NCI-H226 (cell line): ENCODE measurements around the gene TEF.

Experiments used
- DNase-seq: peaks from one replicate; pipeline ENCODE4 v3.0.0-alpha.2; 2015

Gene TEF

DNA sequence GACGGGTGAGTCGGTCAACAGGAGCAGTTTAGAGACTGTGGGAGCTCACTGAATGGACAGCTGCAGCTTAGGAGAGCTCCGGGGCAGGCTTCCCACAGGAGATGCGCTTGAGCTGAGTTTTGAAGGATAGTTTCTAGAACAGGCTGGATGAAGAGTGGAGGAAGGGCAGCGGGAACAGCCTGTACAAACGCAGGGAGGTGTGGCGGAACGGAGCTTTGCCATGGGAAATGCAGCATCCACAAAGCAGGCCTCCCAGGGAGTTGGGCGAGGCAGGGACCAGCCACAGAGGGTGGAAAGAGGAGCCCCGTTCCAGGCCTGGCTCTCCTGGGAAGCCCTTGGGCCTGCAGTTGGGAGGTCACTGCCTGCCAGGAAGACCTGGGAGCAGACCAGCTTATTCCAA, 26.8 kb upstream of the TEF start:
- no peak for DNase-seq

GRCh38 chr22:41355895-41356294, 25.8 kb upstream of the TEF start:
- no peak for DNase-seq

DNA sequence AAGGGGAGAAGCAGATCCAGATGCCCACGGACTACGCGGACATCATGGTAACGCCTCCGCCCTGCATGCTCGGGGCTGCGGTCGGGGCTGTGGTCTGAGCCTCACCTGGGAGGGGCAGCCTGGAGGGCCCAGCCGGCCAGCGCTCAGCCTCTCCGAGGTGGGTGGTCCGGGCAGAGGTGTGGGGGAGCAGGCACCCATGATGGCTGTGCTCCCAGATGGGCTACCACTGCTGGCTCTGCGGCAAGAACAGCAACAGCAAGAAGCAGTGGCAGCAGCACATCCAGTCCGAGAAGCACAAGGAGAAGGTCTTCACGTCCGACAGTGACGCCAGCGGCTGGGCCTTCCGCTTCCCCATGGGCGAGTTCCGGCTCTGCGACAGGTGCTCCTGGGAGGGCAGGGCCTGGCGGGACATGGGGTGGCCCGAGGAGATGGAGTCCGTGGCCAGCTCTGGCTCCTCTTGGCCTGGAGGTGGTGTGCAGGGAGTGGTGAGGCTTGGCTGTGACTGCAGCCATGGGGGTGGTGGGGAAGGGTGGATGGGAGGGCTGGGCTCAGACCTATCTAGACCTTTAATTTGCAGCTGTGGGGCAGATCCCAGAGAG, 25.2 kb upstream of the TEF start:
- no peak for DNase-seq

- no peak for DNase-seq
These were observed 24.6 kb upstream of the TEF start for GRCh38 chr22:41357191-41357590.

- no peak for DNase-seq
These were observed 22.8 kb upstream of the TEF start for GRCh38 chr22:41358927-41359326.

DNA sequence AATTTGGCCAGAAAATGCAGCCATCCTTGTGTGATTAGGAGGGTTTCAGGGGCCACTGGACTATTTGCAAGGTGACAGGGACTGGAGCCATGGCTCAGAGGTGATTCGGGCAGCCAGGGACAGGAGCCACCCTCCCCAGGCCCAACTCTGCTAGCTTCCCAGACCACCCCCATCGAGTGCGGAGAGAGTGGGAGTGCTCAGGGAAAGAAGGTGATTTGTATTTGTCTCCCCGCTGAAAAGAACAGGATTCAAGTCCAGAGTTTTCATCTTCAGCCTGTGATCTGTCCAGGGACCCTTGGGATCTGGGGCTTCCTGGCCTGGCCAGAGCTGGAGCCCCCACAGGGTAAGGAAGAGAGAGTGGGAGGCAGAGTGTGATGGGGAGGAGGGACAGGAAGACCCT, 22.4 kb upstream of the TEF start:
- no peak for DNase-seq

GRCh38 chr22:41360126-41360525, 21.6 kb upstream of the TEF start:
- no peak for DNase-seq

- no peak for DNase-seq
These were observed 19.9 kb upstream of the TEF start for GRCh38 chr22:41361716-41362310.

- DNase-seq = no peak
These were observed 19.1 kb upstream of the TEF start for GRCh38 chr22:41362615-41363014.

GRCh38 chr22:41364233-41364632, 17.5 kb upstream of the TEF start:
- no peak for DNase-seq

DNA sequence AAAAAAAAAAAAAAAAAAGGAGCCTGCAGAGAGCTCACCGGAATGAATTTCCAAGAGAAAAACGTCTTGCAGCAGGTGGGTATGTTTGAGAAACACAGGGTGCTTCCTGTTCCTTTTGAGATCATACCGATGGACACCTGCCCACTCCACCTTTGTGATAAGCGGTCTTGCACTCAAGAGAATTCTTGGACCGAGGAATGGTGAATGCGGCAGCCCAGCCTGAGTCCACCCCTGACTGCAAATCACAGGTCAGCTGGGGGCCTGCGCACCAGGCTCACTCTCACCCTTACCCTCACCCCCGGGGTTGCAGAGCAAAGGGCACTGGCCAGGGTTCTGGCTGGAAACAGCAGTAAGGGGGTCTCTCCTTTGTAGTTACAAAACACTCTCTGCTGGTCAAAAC, 16.8 kb upstream of the TEF start:
- DNase-seq = no peak

DNA sequence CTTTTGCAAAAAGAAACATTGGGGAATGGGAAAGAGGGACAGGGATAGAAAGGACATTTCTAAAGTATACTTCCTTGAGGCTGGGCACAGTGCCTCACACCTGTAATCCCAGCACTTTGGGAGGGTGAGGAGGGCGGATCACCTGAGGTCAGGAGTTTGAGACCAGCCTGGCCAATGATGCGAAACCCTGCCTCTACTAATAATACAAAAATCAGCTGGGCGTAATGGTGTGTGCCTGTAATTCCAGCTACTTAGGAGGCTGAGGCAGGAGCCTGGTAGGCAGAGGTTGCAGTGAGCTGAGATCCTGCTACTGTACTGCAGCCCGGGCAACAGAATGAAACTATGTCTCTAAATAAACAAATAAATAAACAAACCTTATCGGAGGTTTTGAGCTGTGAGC, 16.3 kb upstream of the TEF start:
- no peak for DNase-seq

DNA sequence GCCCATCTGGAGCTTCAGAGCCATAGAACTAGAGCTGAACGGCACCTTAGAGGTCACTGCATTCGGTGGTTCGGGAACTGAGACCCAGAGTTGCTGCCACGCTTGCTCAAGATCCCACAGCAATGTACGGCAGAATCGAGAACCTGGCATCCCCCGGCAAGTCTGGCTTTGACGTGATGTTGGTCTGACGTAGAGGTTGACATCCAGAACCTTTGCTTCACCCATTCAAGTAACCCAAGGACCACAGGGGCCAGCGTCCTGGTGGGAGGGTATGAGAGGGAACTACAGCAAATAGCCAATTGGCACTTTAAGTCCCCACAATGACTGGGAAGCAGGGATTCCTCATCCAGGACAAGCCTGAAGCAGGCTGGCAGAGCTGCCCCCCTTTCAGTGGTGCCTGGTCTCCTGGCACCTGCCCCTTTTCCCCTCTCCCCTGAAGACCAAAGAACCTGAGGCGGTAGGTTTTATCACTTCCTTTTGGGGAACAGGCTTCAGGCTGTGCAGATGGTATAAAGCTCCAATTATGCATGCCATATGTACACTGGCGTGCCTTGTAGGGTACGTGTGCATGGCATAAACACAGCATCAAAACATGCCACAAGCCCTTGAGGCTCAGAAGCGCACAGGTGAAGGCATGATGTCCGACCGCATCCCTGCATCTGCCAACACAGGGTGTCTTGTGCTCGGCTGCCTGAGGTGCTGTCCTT, 15.3 kb upstream of the TEF start:
- DNase-seq = no peak

DNA sequence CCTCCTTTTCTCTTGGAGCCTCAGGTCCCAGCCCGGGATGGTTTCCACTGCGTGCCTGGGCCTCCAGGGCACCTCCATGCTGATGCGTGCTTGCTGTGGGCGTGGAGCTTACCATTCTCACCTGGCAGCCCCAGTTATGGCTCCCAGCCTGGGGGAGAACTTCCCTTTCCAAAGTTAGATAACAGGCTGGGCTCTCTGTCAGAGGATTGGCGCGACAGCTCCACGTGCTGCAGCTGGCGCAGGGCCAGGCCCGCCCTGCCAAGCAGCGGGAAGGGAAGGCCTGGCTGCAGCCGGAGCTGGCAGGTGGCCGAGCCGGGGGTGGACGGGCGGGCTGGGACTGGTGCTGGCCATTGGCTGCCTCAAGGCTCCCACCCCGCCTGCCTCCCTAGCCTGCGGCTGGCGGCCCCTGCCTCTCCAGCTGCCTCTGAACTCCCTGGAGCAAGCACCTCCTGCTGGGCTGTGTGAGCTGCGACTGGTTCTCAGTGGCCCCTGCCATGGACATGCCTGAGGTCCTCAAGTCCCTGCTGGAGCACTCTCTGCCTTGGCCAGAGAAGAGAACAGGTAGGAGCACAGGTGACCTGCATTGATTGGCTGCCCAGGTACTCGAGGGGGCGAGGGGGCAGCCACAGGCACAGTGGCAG, 14.6 kb upstream of the TEF start:
- DNase-seq = peak; percentile 91

DNA sequence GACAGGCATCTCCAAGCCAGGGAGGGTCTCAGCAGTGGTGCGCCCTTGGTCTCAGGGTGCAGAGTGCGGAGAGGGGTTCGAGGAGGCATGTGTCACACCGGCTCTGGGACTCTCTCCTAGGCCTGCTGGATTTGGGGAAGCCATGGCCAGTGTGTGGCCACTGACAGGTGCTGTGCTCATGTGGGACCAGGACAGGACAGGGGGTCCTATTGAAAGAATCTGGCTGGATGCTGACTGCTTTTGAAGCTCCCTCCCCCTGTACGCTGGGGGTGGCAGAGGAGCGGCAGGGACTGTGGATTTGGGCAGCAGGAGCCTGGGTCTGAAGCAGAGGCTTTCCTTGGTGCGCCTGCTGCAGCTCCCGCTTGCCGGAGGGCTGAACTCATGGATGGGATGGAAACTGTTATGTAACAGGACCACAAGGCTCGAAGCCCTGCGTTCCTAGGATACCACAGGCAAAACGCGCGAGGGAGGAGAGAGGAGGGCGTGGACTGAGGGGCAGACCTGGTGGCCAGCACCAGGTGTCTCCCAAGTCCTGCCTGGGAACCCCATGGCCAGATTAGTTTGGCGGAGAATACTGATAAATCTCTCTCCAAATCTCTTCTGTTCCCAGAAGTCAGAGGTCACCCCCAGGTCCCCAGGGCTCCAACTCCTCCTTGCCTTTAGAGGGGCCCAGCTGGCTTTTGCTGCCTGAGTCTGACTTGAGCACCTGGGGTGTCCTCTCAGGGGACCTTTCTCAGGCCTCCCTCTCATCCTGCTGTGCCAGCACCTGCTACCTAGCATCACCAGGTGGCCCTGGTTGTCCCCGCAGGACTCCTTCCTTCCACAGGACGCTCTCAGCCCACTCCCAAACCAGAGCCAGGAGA, 13.8 kb upstream of the TEF start:
- peak; percentile 72 for DNase-seq

- no peak for DNase-seq
These were observed 13.0 kb upstream of the TEF start for GRCh38 chr22:41368543-41369423.

- DNase-seq = no peak
These were observed 12.4 kb upstream of the TEF start for GRCh38 chr22:41369424-41369745.

- no peak for DNase-seq
These were observed 11.9 kb upstream of the TEF start for GRCh38 chr22:41369837-41370236.

DNA sequence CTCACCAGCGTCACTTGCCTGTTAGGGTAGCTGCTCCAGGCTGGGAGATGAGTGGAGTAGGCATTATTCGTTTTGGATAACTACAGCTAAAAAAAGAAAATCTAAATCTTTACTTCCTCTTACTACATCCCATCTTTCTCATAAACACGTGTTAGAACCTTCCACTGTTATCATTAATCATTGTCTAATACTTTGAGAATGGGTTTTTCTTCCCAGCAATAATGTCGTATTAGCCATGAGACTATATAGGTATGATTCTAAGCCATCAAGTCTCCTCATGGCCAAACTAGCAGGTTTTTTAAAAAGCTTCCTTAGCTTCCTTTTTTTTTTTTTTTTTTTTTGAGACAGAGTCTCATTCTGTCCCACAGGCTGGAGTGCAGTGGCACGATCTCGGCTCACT, 3.9 kb upstream of the TEF start:
- no peak for DNase-seq

DNA sequence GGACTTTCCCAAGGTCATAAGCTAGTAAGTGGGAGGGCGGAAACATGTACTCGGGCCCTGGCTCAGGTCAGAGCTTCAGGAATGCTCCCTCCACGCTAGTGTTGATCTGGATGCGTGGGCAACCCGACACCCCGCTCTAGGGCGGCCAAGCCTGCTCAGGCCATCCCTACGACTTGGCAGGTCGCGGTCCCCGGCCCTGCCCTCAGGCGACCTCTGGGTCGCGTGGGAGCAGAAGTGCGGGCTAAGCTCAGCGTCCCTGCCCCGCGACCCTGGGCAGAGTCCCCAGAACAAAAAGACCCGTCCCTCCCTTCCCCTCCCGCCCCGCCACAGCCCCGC, 781 bp upstream of the TEF start:
- DNase-seq = peak; percentile 72

DNA sequence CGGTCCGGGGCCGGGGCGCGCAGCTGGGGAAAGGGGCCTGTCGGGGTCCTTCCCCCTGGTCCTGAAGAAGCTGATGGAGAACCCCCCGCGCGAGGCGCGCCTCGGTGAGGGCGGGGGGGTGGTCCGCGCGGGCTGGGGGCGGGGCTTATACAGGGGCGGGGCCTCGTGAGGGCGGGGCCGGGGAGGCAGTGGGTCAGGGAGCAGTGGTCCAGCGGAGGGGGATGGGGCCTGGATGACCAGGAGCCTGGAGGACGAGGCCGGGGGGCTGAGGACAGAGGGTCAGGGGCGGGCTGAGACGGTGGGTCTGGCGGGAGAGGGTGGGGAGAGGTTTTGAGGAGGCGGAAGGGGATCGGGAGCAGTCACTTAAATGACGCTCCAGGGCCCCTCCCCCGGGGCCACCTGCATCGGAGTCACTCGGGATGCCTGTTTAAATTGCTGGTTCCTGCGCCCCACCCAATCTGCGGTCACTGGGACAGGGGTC, 396 bp downstream of the TEF start:
- no peak for DNase-seq

GRCh38 chr22:41382610-41383009, 868 bp downstream of the TEF start:
- no peak for DNase-seq
